Sigmoid colon (tissue), 3 donors: Measurements from ENCODE around the gene ADARB2.

Experiments
- POLR2A ChIP-seq, 2 donors: fragments of 450-650 bp; IDR thresholded peaks; one replicate each; pipeline ENCODE4 v1.6.1; 2016; ENCODE audit warnings: antibody characterized with exemption in 2 of 2, mild to moderate bottlenecking in 2 of 2, moderate library complexity in 2 of 2
- TF ChIP-seq, protein P1 (sequence below), 4 experiments: fragments of 450-650 bp in 3 of 4; fragments of 200-600 bp in 1 of 4; IDR thresholded peaks; one replicate each; pipeline ENCODE4 v1.5.1; 2016 to 2019; ENCODE audit warnings: antibody characterized with exemption in 4 of 4, mild to moderate bottlenecking in 3 of 4, moderate library complexity in 2 of 4

DNA sequence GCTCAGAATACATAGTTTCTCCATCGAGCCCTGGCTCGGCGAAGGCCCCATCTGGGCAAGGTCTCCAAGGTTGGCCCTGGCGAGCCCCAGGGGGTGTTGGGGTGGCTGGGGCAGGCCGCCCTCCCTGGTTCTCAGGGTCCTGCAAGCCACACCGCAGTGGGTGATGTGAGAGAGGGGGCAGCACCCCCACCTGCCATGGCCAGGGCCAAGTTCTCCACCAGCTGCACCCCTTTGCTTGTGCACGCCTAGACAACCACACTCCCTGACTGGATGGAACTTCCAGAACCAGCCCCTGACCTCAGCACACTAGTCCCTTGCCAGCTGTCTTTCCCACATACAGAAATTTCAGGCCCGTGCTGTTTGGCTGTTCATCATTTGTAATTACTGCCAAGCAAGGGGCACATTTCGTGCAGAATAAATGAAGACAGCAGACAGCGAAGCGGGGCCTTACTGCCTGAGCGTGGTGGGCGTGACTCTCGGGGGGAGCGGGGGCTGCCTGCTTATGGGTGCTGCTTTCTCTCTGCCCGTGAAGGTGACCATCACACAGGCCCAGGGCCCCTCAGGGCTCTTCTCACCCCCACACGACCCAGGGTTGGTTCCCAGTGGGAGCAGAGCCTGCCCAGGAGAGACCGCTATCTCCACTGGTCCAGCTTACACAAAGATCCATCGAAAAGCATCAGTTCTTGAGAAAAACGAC, 85.9 kb downstream of the ADARB2 start:
- TF ChIP-seq, protein P1, sequence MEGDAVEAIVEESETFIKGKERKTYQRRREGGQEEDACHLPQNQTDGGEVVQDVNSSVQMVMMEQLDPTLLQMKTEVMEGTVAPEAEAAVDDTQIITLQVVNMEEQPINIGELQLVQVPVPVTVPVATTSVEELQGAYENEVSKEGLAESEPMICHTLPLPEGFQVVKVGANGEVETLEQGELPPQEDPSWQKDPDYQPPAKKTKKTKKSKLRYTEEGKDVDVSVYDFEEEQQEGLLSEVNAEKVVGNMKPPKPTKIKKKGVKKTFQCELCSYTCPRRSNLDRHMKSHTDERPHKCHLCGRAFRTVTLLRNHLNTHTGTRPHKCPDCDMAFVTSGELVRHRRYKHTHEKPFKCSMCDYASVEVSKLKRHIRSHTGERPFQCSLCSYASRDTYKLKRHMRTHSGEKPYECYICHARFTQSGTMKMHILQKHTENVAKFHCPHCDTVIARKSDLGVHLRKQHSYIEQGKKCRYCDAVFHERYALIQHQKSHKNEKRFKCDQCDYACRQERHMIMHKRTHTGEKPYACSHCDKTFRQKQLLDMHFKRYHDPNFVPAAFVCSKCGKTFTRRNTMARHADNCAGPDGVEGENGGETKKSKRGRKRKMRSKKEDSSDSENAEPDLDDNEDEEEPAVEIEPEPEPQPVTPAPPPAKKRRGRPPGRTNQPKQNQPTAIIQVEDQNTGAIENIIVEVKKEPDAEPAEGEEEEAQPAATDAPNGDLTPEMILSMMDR (IDR thresholded peaks at IDR 0.05): no peak
- no peak for TF ChIP-seq POLR2A (IDR thresholded peaks at IDR 0.05)
